IMR-90 (cell line): ENCODE results near the gene SHISAL1.

ENCODE experiments used
- CEBPB ChIP-seq: IDR thresholded peaks from 2 replicates; pipeline ENCODE4 v1.6.1; 2012; ENCODE audit warnings: low read depth, low read length, improper control_type of control experiment
- CHD1 ChIP-seq: IDR thresholded peaks from 2 replicates; pipeline ENCODE4 v1.6.1; 2012; ENCODE audit warnings: low read depth, low read length, improper control_type of control experiment
- ELK1 ChIP-seq: fragments of 150-350 bp; IDR thresholded peaks from 2 replicates; pipeline ENCODE4 v1.6.1; 2016; ENCODE audit warnings: low read depth, mild to moderate bottlenecking, low read length, moderate library complexity, borderline replicate concordance
- FOS ChIP-seq: fragments of 150-350 bp; IDR thresholded peaks from 2 replicates; pipeline ENCODE4 v1.6.1; 2016; ENCODE audit warnings: low read depth, low read length
- NFE2L2 ChIP-seq: fragments of 150-350 bp; IDR thresholded peaks from 2 replicates; pipeline ENCODE4 v1.6.1; 2016; ENCODE audit warnings: low read depth, mild to moderate bottlenecking, low read length
- POLR2A ChIP-seq: IDR thresholded peaks from 2 replicates; pipeline ENCODE4 v1.6.1; 2012; ENCODE audit warnings: mild to moderate bottlenecking, low read depth, low read length
- RAD21 ChIP-seq: IDR thresholded peaks from 2 replicates; pipeline ENCODE4 v1.6.1; 2012; ENCODE audit warnings: low read length, improper control_type of control experiment
- RCOR1 ChIP-seq: IDR thresholded peaks from 2 replicates; pipeline ENCODE4 v1.6.1; 2012; ENCODE audit warnings: mild to moderate bottlenecking, low read length, improper control_type of control experiment; ENCODE audit not compliant: insufficient replicate concordance
- RFX5 ChIP-seq: IDR thresholded peaks from 2 replicates; pipeline ENCODE4 v1.8.0; 2012; ENCODE audit warnings: low read depth, mild to moderate bottlenecking, low read length, moderate library complexity
- SMC3 ChIP-seq: fragments of 150-350 bp; IDR thresholded peaks from 2 replicates; pipeline ENCODE4 v1.6.1; 2016; ENCODE audit warnings: low read depth, mild to moderate bottlenecking, antibody characterized with exemption, low read length, moderate library complexity
- TF ChIP-seq, protein P1 (sequence below): conservative IDR thresholded peaks from 2 replicates; pipeline ENCODE4 v1.5.1; 2012; ENCODE audit warnings: mild to moderate bottlenecking, low read depth, low read length, improper control_type of control experiment
- TF ChIP-seq, protein P2 (sequence below): fragments of 150-350 bp; IDR thresholded peaks from 2 replicates; pipeline ENCODE4 v1.6.1; 2017; ENCODE audit warnings: mild to moderate bottlenecking, antibody characterized with exemption, low read length, low read depth

GRCh38 chr22:44361391-44362126, 48.8 kb upstream of the SHISAL1 start:
- no peak for TF ChIP-seq RAD21
- TF ChIP-seq, protein P1, sequence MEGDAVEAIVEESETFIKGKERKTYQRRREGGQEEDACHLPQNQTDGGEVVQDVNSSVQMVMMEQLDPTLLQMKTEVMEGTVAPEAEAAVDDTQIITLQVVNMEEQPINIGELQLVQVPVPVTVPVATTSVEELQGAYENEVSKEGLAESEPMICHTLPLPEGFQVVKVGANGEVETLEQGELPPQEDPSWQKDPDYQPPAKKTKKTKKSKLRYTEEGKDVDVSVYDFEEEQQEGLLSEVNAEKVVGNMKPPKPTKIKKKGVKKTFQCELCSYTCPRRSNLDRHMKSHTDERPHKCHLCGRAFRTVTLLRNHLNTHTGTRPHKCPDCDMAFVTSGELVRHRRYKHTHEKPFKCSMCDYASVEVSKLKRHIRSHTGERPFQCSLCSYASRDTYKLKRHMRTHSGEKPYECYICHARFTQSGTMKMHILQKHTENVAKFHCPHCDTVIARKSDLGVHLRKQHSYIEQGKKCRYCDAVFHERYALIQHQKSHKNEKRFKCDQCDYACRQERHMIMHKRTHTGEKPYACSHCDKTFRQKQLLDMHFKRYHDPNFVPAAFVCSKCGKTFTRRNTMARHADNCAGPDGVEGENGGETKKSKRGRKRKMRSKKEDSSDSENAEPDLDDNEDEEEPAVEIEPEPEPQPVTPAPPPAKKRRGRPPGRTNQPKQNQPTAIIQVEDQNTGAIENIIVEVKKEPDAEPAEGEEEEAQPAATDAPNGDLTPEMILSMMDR, result no peak
- TF ChIP-seq SMC3, result no peak
- no peak for TF ChIP-seq POLR2A
- TF ChIP-seq RFX5, result no peak
- no peak for TF ChIP-seq RCOR1
- TF ChIP-seq CHD1, result no peak
- no peak for TF ChIP-seq ELK1
- TF ChIP-seq, protein P2, sequence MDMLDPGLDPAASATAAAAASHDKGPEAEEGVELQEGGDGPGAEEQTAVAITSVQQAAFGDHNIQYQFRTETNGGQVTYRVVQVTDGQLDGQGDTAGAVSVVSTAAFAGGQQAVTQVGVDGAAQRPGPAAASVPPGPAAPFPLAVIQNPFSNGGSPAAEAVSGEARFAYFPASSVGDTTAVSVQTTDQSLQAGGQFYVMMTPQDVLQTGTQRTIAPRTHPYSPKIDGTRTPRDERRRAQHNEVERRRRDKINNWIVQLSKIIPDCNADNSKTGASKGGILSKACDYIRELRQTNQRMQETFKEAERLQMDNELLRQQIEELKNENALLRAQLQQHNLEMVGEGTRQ, result no peak
- TF ChIP-seq FOS, result no peak
- TF ChIP-seq NFE2L2, result no peak
- no peak for TF ChIP-seq CEBPB
